ENCODE results near the gene POLE.

Gene POLE

GRCh38 chr12:132620899-132621656 is 66.1 kb downstream of the POLE start:
- WGBS = 86% methylated on average over 28 of the region's 28 CpGs
- no peak for DNase-seq

GRCh38 chr12:132620113-132620898 is 66.8 kb downstream of the POLE start:
- Histone ChIP-seq H2BK120ac (ENCODE audit: low read depth, low read length) (no peak overlapping the region), H3K9me3 (ENCODE audit: control insufficient read depth, low read length) (peaks cover 11% of the 10 kb centered on the region), H3K23ac (ENCODE audit: low read length in 2 of 2) (no peak overlapping the region), H2BK12ac (ENCODE audit: low read length in 2 of 2) (no peak overlapping the region), H2BK15ac (ENCODE audit: low read depth, poor library complexity, severe bottlenecking) (no peak overlapping the region), H3K36me3 (ENCODE audit: control insufficient read depth in 1 of 2, insufficient read depth in 2 of 2, low read depth in 1 of 2, low read length in 2 of 2) (peaks cover 11 to 26% of the 10 kb centered on the region in 2 experiments), H4K91ac (ENCODE audit: low read length) (no peak overlapping the region), H2AK5ac (ENCODE audit: low read length, severe bottlenecking) (no peak overlapping the region), H3K9ac (ENCODE audit: low read length) (no peak overlapping the region), H3K27me3 (ENCODE audit: control insufficient read depth in 1 of 2, insufficient read depth in 1 of 2, low read length in 2 of 2) (peaks cover 43 to 49% of the 10 kb centered on the region in 2 experiments), H3K14ac (ENCODE audit: low read length in 2 of 2) (no peak overlapping the region), H2BK5ac (ENCODE audit: low read depth, low read length, poor library complexity, severe bottlenecking) (no peak overlapping the region), H3K4ac (ENCODE audit: low read depth in 1 of 2, low read length in 2 of 2) (no peak overlapping the region), H3K18ac (ENCODE audit: low read depth in 1 of 2, low read length in 2 of 2) (no peak overlapping the region), H3K4me1 (ENCODE audit: control insufficient read depth, insufficient read depth, low read depth, low read length) (peaks cover 25% of the 10 kb centered on the region), H4K8ac (ENCODE audit: low read length) (no peak overlapping the region), H3K79me1 (replicated peaks; ENCODE audit: low read length, poor library complexity, severe bottlenecking) (no peaks in the 10 kb centered on the region), H3K4me2 (ENCODE audit: low read length, poor library complexity, severe bottlenecking) (no peak overlapping the region), H3K4me3 (ENCODE audit: insufficient read depth in 1 of 2, low read depth in 1 of 2, low read length in 2 of 2) (no peak overlapping the region), H2AFZ (ENCODE audit: low read depth, low read length) (no peak overlapping the region), H3K27ac (ENCODE audit: low read length, poor library complexity, severe bottlenecking) (no peak overlapping the region)
- no peak for DNase-seq
- 84% methylated on average over 27 of the region's 29 CpGs for WGBS

More at GRCh38 chr12:132620899-132621656, 66.1 kb downstream of the POLE start:
- Histone ChIP-seq H2BK12ac (ENCODE audit: low read length in 2 of 2) (no peak overlapping the region), H3K4me2 (ENCODE audit: low read length, poor library complexity, severe bottlenecking) (no peak overlapping the region), H3K4me1 (ENCODE audit: control insufficient read depth, insufficient read depth, low read depth, low read length) (peaks cover 29% of the 10 kb centered on the region), H3K18ac (ENCODE audit: low read depth in 1 of 2, low read length in 2 of 2) (no peak overlapping the region), H3K4ac (ENCODE audit: low read depth in 1 of 2, low read length in 2 of 2) (no peak overlapping the region), H3K27me3 (ENCODE audit: control insufficient read depth in 1 of 2, insufficient read depth in 1 of 2, low read length in 2 of 2) (peaks cover 35 to 41% of the 10 kb centered on the region in 2 experiments), H3K9ac (ENCODE audit: low read length) (no peak overlapping the region), H2AFZ (ENCODE audit: low read depth, low read length) (no peak overlapping the region), H3K79me1 (replicated peaks; ENCODE audit: low read length, poor library complexity, severe bottlenecking) (no peaks in the 10 kb centered on the region), H3K27ac (ENCODE audit: low read length, poor library complexity, severe bottlenecking) (no peak overlapping the region), H3K23ac (ENCODE audit: low read length in 2 of 2) (no peak overlapping the region), H2BK5ac (ENCODE audit: low read depth, low read length, poor library complexity, severe bottlenecking) (no peak overlapping the region), H3K9me3 (ENCODE audit: control insufficient read depth, low read length) (peaks cover 8% of the 10 kb centered on the region), H3K36me3 (ENCODE audit: control insufficient read depth in 1 of 2, insufficient read depth in 2 of 2, low read depth in 1 of 2, low read length in 2 of 2) (peaks cover 17 to 33% of the 10 kb centered on the region in 2 experiments), H3K14ac (ENCODE audit: low read length in 2 of 2) (no peak overlapping the region), H4K8ac (ENCODE audit: low read length) (no peak overlapping the region), H4K91ac (ENCODE audit: low read length) (no peak overlapping the region), H2AK5ac (ENCODE audit: low read length, severe bottlenecking) (no peak overlapping the region), H2BK15ac (ENCODE audit: low read depth, poor library complexity, severe bottlenecking) (no peak overlapping the region), H3K4me3 (ENCODE audit: insufficient read depth in 1 of 2, low read depth in 1 of 2, low read length in 2 of 2) (no peak overlapping the region), H2BK120ac (ENCODE audit: low read depth, low read length) (no peak overlapping the region)

- Histone ChIP-seq H3K79me1 (replicated peaks; ENCODE audit: low read length, poor library complexity, severe bottlenecking) (no peaks in the 10 kb centered on the region), H3K14ac (ENCODE audit: low read length in 2 of 2) (no peak overlapping the region), H3K27me3 (ENCODE audit: control insufficient read depth in 1 of 2, insufficient read depth in 1 of 2, low read length in 2 of 2) (peaks cover 45 to 55% of the 10 kb centered on the region in 2 experiments), H4K91ac (ENCODE audit: low read length) (no peak overlapping the region), H3K36me3 (ENCODE audit: control insufficient read depth in 1 of 2, insufficient read depth in 2 of 2, low read depth in 1 of 2, low read length in 2 of 2) (peaks cover 5 to 18% of the 10 kb centered on the region in 2 experiments), H3K27ac (ENCODE audit: low read length, poor library complexity, severe bottlenecking) (no peak overlapping the region), H3K4ac (ENCODE audit: low read depth in 1 of 2, low read length in 2 of 2) (no peak overlapping the region), H3K4me3 (ENCODE audit: insufficient read depth in 1 of 2, low read depth in 1 of 2, low read length in 2 of 2) (no peak overlapping the region), H3K9me3 (ENCODE audit: control insufficient read depth, low read length) (peaks cover 11% of the 10 kb centered on the region), H2BK12ac (ENCODE audit: low read length in 2 of 2) (no peak overlapping the region), H3K18ac (ENCODE audit: low read depth in 1 of 2, low read length in 2 of 2) (no peak overlapping the region), H2BK5ac (ENCODE audit: low read depth, low read length, poor library complexity, severe bottlenecking) (no peak overlapping the region), H2BK120ac (ENCODE audit: low read depth, low read length) (no peak overlapping the region), H2AK5ac (ENCODE audit: low read length, severe bottlenecking) (no peak overlapping the region), H3K9ac (ENCODE audit: low read length) (no peak overlapping the region), H4K8ac (ENCODE audit: low read length) (no peak overlapping the region), H3K4me2 (ENCODE audit: low read length, poor library complexity, severe bottlenecking) (no peak overlapping the region), H3K4me1 (ENCODE audit: control insufficient read depth, insufficient read depth, low read depth, low read length) (peaks cover 21% of the 10 kb centered on the region), H3K23ac (ENCODE audit: low read length in 2 of 2) (no peak overlapping the region), H2BK15ac (ENCODE audit: low read depth, poor library complexity, severe bottlenecking) (peak overlapping the region; percentile 38), H2AFZ (ENCODE audit: low read depth, low read length) (no peak overlapping the region)
- DNase-seq = no peak
- WGBS = 50% methylated on average over 45 of the region's 53 CpGs
Observed at GRCh38 chr12:132619386-132620112, 67.6 kb downstream of the POLE start.

GRCh38 chr12:132619071-132619385 is 68.1 kb downstream of the POLE start:
- Histone ChIP-seq H3K9ac (ENCODE audit: low read length) (no peak overlapping the region), H4K8ac (ENCODE audit: low read length) (no peak overlapping the region), H3K4me1 (ENCODE audit: control insufficient read depth, insufficient read depth, low read depth, low read length) (peaks cover 21% of the 10 kb centered on the region), H3K27ac (ENCODE audit: low read length, poor library complexity, severe bottlenecking) (no peak overlapping the region), H3K4me3 (ENCODE audit: insufficient read depth in 1 of 2, low read depth in 1 of 2, low read length in 2 of 2) (no peak overlapping the region), H2AK5ac (ENCODE audit: low read length, severe bottlenecking) (no peak overlapping the region), H2BK120ac (ENCODE audit: low read depth, low read length) (no peak overlapping the region), H2AFZ (ENCODE audit: low read depth, low read length) (no peak overlapping the region), H3K18ac (ENCODE audit: low read depth in 1 of 2, low read length in 2 of 2) (no peak overlapping the region), H2BK5ac (ENCODE audit: low read depth, low read length, poor library complexity, severe bottlenecking) (no peak overlapping the region), H3K4ac (ENCODE audit: low read depth in 1 of 2, low read length in 2 of 2) (no peak overlapping the region), H4K91ac (ENCODE audit: low read length) (no peak overlapping the region), H3K4me2 (ENCODE audit: low read length, poor library complexity, severe bottlenecking) (no peak overlapping the region), H3K79me1 (replicated peaks; ENCODE audit: low read length, poor library complexity, severe bottlenecking) (no peaks in the 10 kb centered on the region), H3K9me3 (ENCODE audit: control insufficient read depth, low read length) (peaks cover 11% of the 10 kb centered on the region), H3K36me3 (ENCODE audit: control insufficient read depth in 1 of 2, insufficient read depth in 2 of 2, low read depth in 1 of 2, low read length in 2 of 2) (peaks cover 0 to 13% of the 10 kb centered on the region in 2 experiments), H2BK12ac (ENCODE audit: low read length in 2 of 2) (no peak overlapping the region), H3K23ac (ENCODE audit: low read length in 2 of 2) (no peak overlapping the region), H3K14ac (ENCODE audit: low read length in 2 of 2) (no peak overlapping the region), H3K27me3 (ENCODE audit: control insufficient read depth in 1 of 2, insufficient read depth in 1 of 2, low read length in 2 of 2) (peaks cover 45 to 60% of the 10 kb centered on the region in 2 experiments), H2BK15ac (ENCODE audit: low read depth, poor library complexity, severe bottlenecking) (no peak overlapping the region)
- no peak for DNase-seq
- WGBS = 6% methylated on average over 11 of the region's 28 CpGs
